Sigmoid colon (tissue), 7 donors: Measurements from ENCODE around the gene TLR10. TPM values are rescaled to one million over a fixed set of nuclear protein-coding genes. Genes with fewer than 3 reads are reported as not detected.
A peak's percentile ranks its signal among the peaks of the same experiment; 100 is the strongest.
"Not testable (repeated sequence)": the region's sequence is repeated elsewhere in the genome, so short reads cannot be mapped to it uniquely, and the experiment has no call there.

Experiments
- DNase-seq: peaks from one replicate; pipeline ENCODE4 v3.0.0-alpha.2; 2019
- H3K27ac ChIP-seq, 4 donors: fragments of 200-600 bp; sonication (generic); one replicate each; pipeline ENCODE4 v1.5.1; 2016 to 2019; ENCODE audit warnings: mild to moderate bottlenecking in 1 of 4
- H3K27me3 ChIP-seq, 3 donors: fragments of 200-600 bp; sonication (generic); one replicate each; pipeline ENCODE4 v1.5.1; 2019; ENCODE audit warnings: mild to moderate bottlenecking in 1 of 3
- H3K36me3 ChIP-seq, 4 donors: fragments of 200-600 bp; sonication (generic); one replicate each; pipeline ENCODE4 v1.5.1; 2016 to 2019
- H3K4me1 ChIP-seq, 4 donors: fragments of 200-600 bp; sonication (generic); one replicate each; pipeline ENCODE4 v1.5.1; 2017 to 2019
- H3K4me3 ChIP-seq, 4 donors: fragments of 200-600 bp; sonication (generic); one replicate each; pipeline ENCODE4 v1.5.1; 2017 to 2019; ENCODE audit warnings: mild to moderate bottlenecking in 2 of 4, moderate library complexity in 1 of 4
- H3K9me3 ChIP-seq, 4 donors: fragments of 200-600 bp in 3 of 4; sonication (generic) in 3 of 4; one replicate each; pipeline versions ENCODE4 v1.5.1 to v1.6.1; 2013 to 2019
- EP300 ChIP-seq, 4 donors: sonication (generic); formaldehyde crosslinking; IDR thresholded peaks; one replicate each; pipeline ENCODE4 v1.6.1; 2017; ENCODE audit warnings: antibody characterized with exemption in 4 of 4
- POLR2A ChIP-seq, 2 donors: fragments of 450-650 bp; IDR thresholded peaks; one replicate each; pipeline ENCODE4 v1.6.1; 2016; ENCODE audit warnings: antibody characterized with exemption in 2 of 2, mild to moderate bottlenecking in 2 of 2, moderate library complexity in 2 of 2
- POLR2AphosphoS5 ChIP-seq, 4 donors: sonication (generic); formaldehyde crosslinking; IDR thresholded peaks; one replicate each; pipeline ENCODE4 v1.6.1; 2017; ENCODE audit warnings: antibody characterized with exemption in 4 of 4
- WGBS, 2 donors: extraction: QIAGEN DNeasy Blood & Tissue Kit; methylation state at CpG; one replicate each; pipeline ENCODE4 v1.1.7; 2013; 5-methylcytosine and 5-hydroxymethylcytosine counted together
- intact Hi-C: fragments of 100-400 bp; cut with DNase I; formaldehyde crosslinking; loops from one replicate; pipeline ENCODE4 v1.15.1; 2023
- polyA plus RNA-seq, 3 donors: library from polyadenylated mRNA; stranded (reverse); fragments of 200-250 nt; gene quantifications; one replicate each; pipeline ENCODE4 v1.2.3, GENCODE V29; 2013
- total RNA-seq, 4 donors: library from RNA; depleted of rRNA; stranded (reverse); fragments of >200 nt; gene quantifications; one replicate each; pipeline ENCODE4 v1.1.0, GENCODE V29; 2016
- TF ChIP-seq, protein P1 (sequence below), 4 experiments: fragments of 450-650 bp in 3 of 4; fragments of 200-600 bp in 1 of 4; IDR thresholded peaks; one replicate each; pipeline ENCODE4 v1.5.1; 2016 to 2019; ENCODE audit warnings: antibody characterized with exemption in 4 of 4, mild to moderate bottlenecking in 3 of 4, moderate library complexity in 2 of 4
- donor health status: healthy with polysubstance abuse.
- donor health status: Bipolar disorder and iron deficiency.
- donor health status: healthy.

TLR10 gene
- total and polyA plus RNA-seq, 7 donors = under 0.01 to 6.8 (median 0.16) TPM; not detected in 2

DNA sequence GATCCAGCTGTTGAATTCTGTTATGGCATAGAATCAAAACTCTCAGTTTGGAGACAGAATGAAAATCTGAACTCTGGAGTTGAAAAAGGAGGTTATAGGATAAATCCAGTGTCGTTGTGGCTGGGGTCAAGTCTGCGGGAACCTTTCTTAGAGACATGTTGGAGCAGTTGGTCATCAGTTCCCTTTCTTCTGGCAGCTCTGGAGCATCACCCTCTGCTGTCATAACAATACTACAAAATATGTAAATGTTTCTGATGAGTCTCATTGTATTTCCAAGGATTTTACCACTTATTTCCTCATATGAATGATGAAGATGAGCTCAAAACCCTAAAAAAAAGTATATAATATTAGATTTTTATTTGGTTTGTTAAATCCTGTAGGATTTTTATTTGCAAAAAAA, 7.5 kb downstream of the TLR10 start:
- H3K27me3 ChIP-seq = no peaks in the 10 kb centered on the region
- DNase-seq = no peak
- TF ChIP-seq EP300 (IDR thresholded peaks at IDR 0.05) = no peak
- TF ChIP-seq POLR2AphosphoS5 (IDR thresholded peaks at IDR 0.05) = no peak
- TF ChIP-seq, protein P1, sequence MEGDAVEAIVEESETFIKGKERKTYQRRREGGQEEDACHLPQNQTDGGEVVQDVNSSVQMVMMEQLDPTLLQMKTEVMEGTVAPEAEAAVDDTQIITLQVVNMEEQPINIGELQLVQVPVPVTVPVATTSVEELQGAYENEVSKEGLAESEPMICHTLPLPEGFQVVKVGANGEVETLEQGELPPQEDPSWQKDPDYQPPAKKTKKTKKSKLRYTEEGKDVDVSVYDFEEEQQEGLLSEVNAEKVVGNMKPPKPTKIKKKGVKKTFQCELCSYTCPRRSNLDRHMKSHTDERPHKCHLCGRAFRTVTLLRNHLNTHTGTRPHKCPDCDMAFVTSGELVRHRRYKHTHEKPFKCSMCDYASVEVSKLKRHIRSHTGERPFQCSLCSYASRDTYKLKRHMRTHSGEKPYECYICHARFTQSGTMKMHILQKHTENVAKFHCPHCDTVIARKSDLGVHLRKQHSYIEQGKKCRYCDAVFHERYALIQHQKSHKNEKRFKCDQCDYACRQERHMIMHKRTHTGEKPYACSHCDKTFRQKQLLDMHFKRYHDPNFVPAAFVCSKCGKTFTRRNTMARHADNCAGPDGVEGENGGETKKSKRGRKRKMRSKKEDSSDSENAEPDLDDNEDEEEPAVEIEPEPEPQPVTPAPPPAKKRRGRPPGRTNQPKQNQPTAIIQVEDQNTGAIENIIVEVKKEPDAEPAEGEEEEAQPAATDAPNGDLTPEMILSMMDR (IDR thresholded peaks at IDR 0.05) = no peak
- TF ChIP-seq POLR2A (IDR thresholded peaks at IDR 0.05) = no peak
- no peak overlapping the region for H3K4me3 ChIP-seq
- H3K4me1 ChIP-seq = no peaks in the 10 kb centered on the region
- no peak overlapping the region for H3K27ac ChIP-seq
- intact Hi-C loops = no loop called here
- 85 to 91% methylated on average over 2 of the region's 2 CpGs for WGBS, 2 donors
- no peaks in the 10 kb centered on the region for H3K36me3 ChIP-seq
- no peaks in the 10 kb centered on the region for H3K9me3 ChIP-seq

- TF ChIP-seq POLR2A (IDR thresholded peaks at IDR 0.05) = no peak
- TF ChIP-seq, protein P1 (IDR thresholded peaks at IDR 0.05) = no peak
- no peak for TF ChIP-seq POLR2AphosphoS5 (IDR thresholded peaks at IDR 0.05)
- no peak for TF ChIP-seq EP300 (IDR thresholded peaks at IDR 0.05)
Observed at GRCh38 chr4:38774181-38774955, 8.4 kb downstream of the TLR10 start.

DNA sequence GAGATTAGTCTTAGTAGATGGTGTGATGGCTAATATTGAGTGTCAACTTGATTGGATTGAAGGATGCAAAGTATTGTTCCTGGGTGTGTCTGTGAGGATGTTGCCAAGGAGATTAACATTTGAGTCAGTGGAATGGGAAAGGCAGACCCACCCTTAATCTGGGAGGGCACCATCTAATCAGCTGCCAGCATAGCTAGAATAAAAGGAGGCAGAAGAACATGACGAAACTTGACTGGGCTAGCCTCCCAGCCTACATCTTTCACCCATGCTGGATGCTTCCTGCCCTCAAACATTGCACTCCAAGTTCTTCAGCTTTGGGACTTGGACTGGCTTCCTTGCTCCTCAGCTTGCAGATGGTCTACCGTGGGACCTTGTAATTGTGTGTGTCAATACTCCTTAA, 12.5 kb downstream of the TLR10 start:
- H3K27ac ChIP-seq, H3K36me3 ChIP-seq, H3K4me1 ChIP-seq, H3K9me3 ChIP-seq, DNase-seq, H3K4me3 ChIP-seq, intact Hi-C loops, H3K27me3 ChIP-seq: not testable (repeated sequence)
- 93 to 97% methylated on average over 2 of the region's 2 CpGs for WGBS, 2 donors

More at GRCh38 chr4:38774181-38774955, 8.4 kb downstream of the TLR10 start:
- Histone ChIP-seq H3K9me3 (no peaks in the 10 kb centered on the region), H3K4me3 (no peak overlapping the region), H3K27ac (no peak overlapping the region), H3K27me3 (no peaks in the 10 kb centered on the region), H3K36me3 (no peaks in the 10 kb centered on the region), H3K4me1 (peaks cover 0 to 7% (median 0%) of the 10 kb centered on the region in 4 donors)
- WGBS, 2 donors = 47 to 82% methylated on average over 8 of the region's 8 CpGs
- intact Hi-C loops = no loop called here
- no peak for DNase-seq

DNA sequence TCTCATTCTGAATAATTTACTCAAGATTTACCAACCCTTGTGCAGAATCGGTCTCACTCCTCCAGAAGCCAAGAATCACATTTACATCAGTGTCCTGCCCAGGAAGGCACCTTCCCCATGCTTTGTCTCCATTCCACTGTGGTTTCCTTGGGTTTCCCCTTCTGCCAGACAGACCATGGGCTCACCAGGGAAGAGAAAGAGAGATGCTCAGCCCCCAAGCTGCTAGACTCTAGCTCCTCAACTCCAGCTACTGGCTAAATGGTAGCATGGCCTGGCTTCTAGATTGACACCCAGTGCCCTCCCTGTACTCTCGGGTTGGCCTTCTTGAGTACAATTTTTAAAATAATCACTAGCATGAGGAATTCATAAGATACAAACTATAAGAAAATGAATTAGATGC, 12.9 kb downstream of the TLR10 start:
- Histone ChIP-seq H3K27me3 (no peaks in the 10 kb centered on the region), H3K36me3 (no peaks in the 10 kb centered on the region), H3K27ac (peak overlapping the region in 2 of 4 donors; percentile 28 to 30), H3K4me1 (peaks cover 0 to 7% (median 0%) of the 10 kb centered on the region in 4 donors), H3K9me3 (no peaks in the 10 kb centered on the region), H3K4me3 (no peak overlapping the region)
- TF ChIP-seq POLR2AphosphoS5 (IDR thresholded peaks at IDR 0.05) (no peak), EP300 (IDR thresholded peaks at IDR 0.05) (no peak), POLR2A (IDR thresholded peaks at IDR 0.05) (no peak)
- TF ChIP-seq, protein P1 (IDR thresholded peaks at IDR 0.05) = no peak
- intact Hi-C loops = no loop called here
- DNase-seq = no peak
- WGBS, 2 donors = 84 to 90% methylated on average over 2 of the region's 2 CpGs

DNA sequence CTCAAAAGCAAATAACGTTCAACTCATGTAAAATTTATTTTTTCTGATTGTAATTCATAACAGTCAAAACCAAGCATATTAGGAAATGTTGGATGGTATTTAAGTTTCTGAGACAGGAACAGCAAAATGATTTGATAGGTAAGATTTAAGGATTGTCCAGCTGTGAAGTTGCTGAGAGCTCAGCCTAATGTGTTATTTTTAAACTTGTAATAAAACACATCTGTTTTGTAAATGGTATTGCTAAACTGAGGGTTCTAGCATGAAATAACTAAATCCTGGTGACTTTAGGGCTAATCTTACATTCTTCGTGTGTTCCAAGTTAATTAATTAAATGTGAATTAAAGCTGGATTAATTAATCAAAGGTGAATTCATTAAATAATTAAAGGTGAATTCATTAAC, 13.3 kb downstream of the TLR10 start:
- Histone ChIP-seq H3K27ac (peak overlapping the region in 2 of 4 donors; percentile 28 to 30), H3K9me3 (no peaks in the 10 kb centered on the region), H3K36me3 (no peaks in the 10 kb centered on the region), H3K4me3 (no peak overlapping the region), H3K4me1 (peaks cover 0 to 7% (median 0%) of the 10 kb centered on the region in 4 donors), H3K27me3 (no peaks in the 10 kb centered on the region)
- intact Hi-C loops = no loop called here
- TF ChIP-seq POLR2A (IDR thresholded peaks at IDR 0.05) = no peak
- no peak for TF ChIP-seq POLR2AphosphoS5 (IDR thresholded peaks at IDR 0.05)
- no peak for TF ChIP-seq EP300 (IDR thresholded peaks at IDR 0.05)
- TF ChIP-seq, protein P1 (IDR thresholded peaks at IDR 0.05) = no peak
- WGBS, 2 donors = 63 to 78% methylated on average over 2 of the region's 2 CpGs
- DNase-seq = no peak
